GM12878 (cell line): ENCODE measurements around the gene KRTAP9-4. TPM values are rescaled to one million over a fixed set of nuclear protein-coding genes. Genes with fewer than 3 reads are reported as not detected.

ENCODE experiments used
- ATAC-seq: fragments of 200-7000 bp; cut with Tn5 transposase; 3 replicates; pipeline ENCODE4 v1.9.1; 2020; ENCODE audit warnings: mild to moderate bottlenecking, moderate library complexity
- BruUV-seq: library from RNA; stranded (reverse); fragments of 400-500 nt; replicated peaks from 2 replicates; lab custom pipeline; 2021; lab: Mats Ljungman, UMichigan
- CTCF ChIA-PET: fragments of 300-600 bp; sonication (Branson Sonifier 250); formaldehyde crosslinking; extraction: SDS; loops from one replicate; lab custom pipeline; 2021; ENCODE audit warnings: inconsistent platforms; lab: Yijun Ruan, JAX
- POLR2A ChIA-PET: fragments of 350-600 bp; formaldehyde crosslinking; extraction: SDS; loops from one replicate; lab custom pipeline; 2021; ENCODE audit warnings: inconsistent platforms; lab: Charles Lee
- RAD21 ChIA-PET: fragments of 300-600 bp; sonication (Branson Sonifier 250); formaldehyde crosslinking; loops from one replicate; lab custom pipeline; 2023; ENCODE audit warnings: antibody characterized with exemption; ENCODE audit not compliant: unreplicated experiment; lab: Charles Lee
- SMC1A ChIA-PET: fragments of 300-600 bp; sonication (Branson Sonifier 250); formaldehyde crosslinking; loops from one replicate; lab custom pipeline; 2023; ENCODE audit not compliant: unreplicated experiment, uncharacterized antibody; lab: Charles Lee
- DNase-seq: peaks from one replicate; pipeline ENCODE4 v3.0.0-alpha.2; 2011; ENCODE audit warnings: low read depth, low spot score
- FAIRE-seq: peaks from 3 replicates; lab custom pipeline; 2011; peaks lifted over from hg19 to GRCh38; lab: Jason Lieb, UNC
- H2AFZ ChIP-seq: 2 replicates; pipeline ENCODE4 v1.6.0; 2011; ENCODE audit warnings: low read depth, low read length, control low read depth; ENCODE audit not compliant: control insufficient read depth
- H3K27ac ChIP-seq: 2 replicates; pipeline ENCODE4 v1.5.1; 2011; ENCODE audit warnings: control low read depth; ENCODE audit not compliant: control insufficient read depth, insufficient read depth
- H3K27me3 ChIP-seq, 2 experiments: replicated peaks in 1 of 2; 2 replicates each; pipeline versions ENCODE4 v1.6.0 to v1.6.1; 2011; ENCODE audit warnings: low read length in 1 of 2; ENCODE audit not compliant: control insufficient read depth in 2 of 2, insufficient read depth in 2 of 2
- H3K36me3 ChIP-seq, 2 experiments: 2 replicates each; pipeline ENCODE4 v1.5.1; 2011; ENCODE audit warnings: low read length in 1 of 2; ENCODE audit not compliant: control insufficient read depth in 2 of 2, insufficient read depth in 2 of 2
- H3K4me1 ChIP-seq: 2 replicates; pipeline ENCODE4 v1.6.1; 2011; ENCODE audit warnings: mild to moderate bottlenecking, low read length, moderate library complexity, mixed read lengths; ENCODE audit not compliant: control insufficient read depth, insufficient read depth
- H3K4me2 ChIP-seq: 2 replicates; pipeline ENCODE4 v1.6.0; 2011; ENCODE audit warnings: control low read depth; ENCODE audit not compliant: control insufficient read depth, insufficient read depth
- H3K4me3 ChIP-seq: fragments of 200-600 bp; sonication (generic); 2 replicates; pipeline ENCODE4 v1.5.1; 2016
- H3K79me2 ChIP-seq: 2 replicates; pipeline ENCODE4 v1.6.0; 2011; ENCODE audit warnings: low read length; ENCODE audit not compliant: control insufficient read depth, insufficient read depth
- H3K9ac ChIP-seq: 2 replicates; pipeline ENCODE4 v1.8.0; 2011; ENCODE audit warnings: low read length, control low read depth, mixed read lengths; ENCODE audit not compliant: control insufficient read depth, insufficient read depth
- H3K9me3 ChIP-seq: replicated peaks from 3 replicates; pipeline ENCODE4 v1.5.1; 2011; ENCODE audit warnings: mild to moderate bottlenecking, low read length; ENCODE audit not compliant: control insufficient read depth, insufficient read depth
- H4K20me1 ChIP-seq: 2 replicates; pipeline ENCODE4 v1.6.0; 2011; ENCODE audit not compliant: control insufficient read depth, insufficient read depth
- BCL3 ChIP-seq: IDR thresholded peaks from 2 replicates; pipeline ENCODE4 v1.6.1; 2011; ENCODE audit warnings: borderline replicate concordance, low read depth, mild to moderate bottlenecking, moderate library complexity, low read length; ENCODE audit not compliant: insufficient read depth, poor library complexity, severe bottlenecking
- BRCA1 ChIP-seq: IDR thresholded peaks from 2 replicates; pipeline ENCODE4 v1.6.1; 2011; ENCODE audit warnings: low read depth, low read length, improper control_type of control experiment
- EGR1 ChIP-seq, 2 experiments: IDR thresholded peaks; 1 replicate in 1 of 2; 2 replicates in 1 of 2; pipeline ENCODE4 v1.6.1; 2011 to 2012; ENCODE audit warnings: low read depth in 2 of 2, low read length in 2 of 2, borderline replicate concordance in 1 of 2, mild to moderate bottlenecking in 1 of 2, moderate library complexity in 1 of 2
- FOXK2 ChIP-seq: fragments of 450-650 bp; IDR thresholded peaks from 2 replicates; pipeline ENCODE4 v1.6.1; 2017; ENCODE audit warnings: mild to moderate bottlenecking, moderate library complexity
- GABPA ChIP-seq: IDR thresholded peaks from 2 replicates; pipeline ENCODE4 v1.6.1; 2014; ENCODE audit warnings: antibody characterized with exemption, low read depth, mild to moderate bottlenecking, inconsistent platforms
- HDAC2 ChIP-seq: fragments of 200-600 bp; sonication (generic); IDR thresholded peaks from 2 replicates; pipeline ENCODE4 v1.6.1; 2017
- HDGF ChIP-seq: fragments of 450-650 bp; IDR thresholded peaks from 2 replicates; pipeline ENCODE4 v1.6.1; 2016; ENCODE audit warnings: antibody characterized with exemption
- MXI1 ChIP-seq: fragments of 150-350 bp; IDR thresholded peaks from 2 replicates; pipeline ENCODE4 v1.6.1; 2011; ENCODE audit warnings: low read depth, mild to moderate bottlenecking, inconsistent platforms, low read length, improper control_type of control experiment
- NKRF ChIP-seq: fragments of 450-650 bp; conservative IDR thresholded peaks from 2 replicates; pipeline ENCODE4 v1.6.1; 2017; ENCODE audit warnings: mild to moderate bottlenecking, moderate library complexity
- RAD51 ChIP-seq: fragments of 450-650 bp; IDR thresholded peaks from 2 replicates; pipeline ENCODE4 v1.6.1; 2016; ENCODE audit warnings: moderate library complexity, mild to moderate bottlenecking, inconsistent platforms
- RELA ChIP-seq: fragments of 450-650 bp; IDR thresholded peaks from 2 replicates; pipeline ENCODE4 v1.8.0; 2014; ENCODE audit warnings: borderline replicate concordance; ENCODE audit not compliant: partially characterized antibody
- SKIL ChIP-seq: fragments of 450-650 bp; IDR thresholded peaks from 2 replicates; pipeline ENCODE4 v1.6.1; 2017; ENCODE audit warnings: mild to moderate bottlenecking, low read depth, inconsistent platforms; ENCODE audit not compliant: poor library complexity, severe bottlenecking
- WGBS: methylation state at CpG from one replicate; pipeline ENCODE4 v1.1.6; 2016; ENCODE audit warnings: low lambda C conversion rate; ENCODE audit not compliant: insufficient replicate concordance, insufficient coverage; ENCODE audit errors: missing lambda C conversion rate; 5-methylcytosine and 5-hydroxymethylcytosine counted together
- in situ Hi-C: fragments of 300-500 bp; cut with MboI; formaldehyde crosslinking; loops from 9 replicates; pipeline ENCODE4 v1.14.3; 2018; ENCODE audit warnings: mixed read lengths
- intact Hi-C: fragments of 100-400 bp; cut with micrococcal nuclease; formaldehyde crosslinking; loops from one replicate; pipeline ENCODE4 v1.14.2; 2022; ENCODE audit not compliant: unreplicated experiment
- polyA plus RNA-seq, 11 experiments: library from polyadenylated mRNA; depleted of rRNA in 4 of 11; unstranded in 6 of 11; stranded (reverse) in 5 of 11; fragments of >200 nt; fragmentation: Nextera tagmentation in 4 of 11; fragmentation: Illumina TruSeq in 1 of 11; extraction: Ambion mirVana in 4 of 11; extraction: Trizol in 1 of 11; gene quantifications; 1 replicate in 1 of 11; 2 replicates in 10 of 11; pipeline versions ENCODE4 v1.2.1 to v1.2.3, GENCODE V29; 2011 to 2016; ENCODE audit warnings: inconsistent platforms in 2 of 11, missing spikeins in 2 of 11, low read depth in 1 of 11
- total RNA-seq, 4 experiments: library from RNA; depleted of rRNA in 3 of 4; stranded (reverse); fragments of >200 nt in 3 of 4; fragmentation: Illumina TruSeq in 1 of 4; extraction: Trizol in 1 of 4; gene quantifications; 2 replicates each; pipeline versions ENCODE4 v1.2.1 to v1.2.3, GENCODE V29; 2013 to 2021

The KRTAP9-4 gene
- total and polyA plus RNA-seq, 10 of the 15 experiments (the other 5 are each of a cell fraction or from before 2014, with no cell fraction given) = not detected

- TF ChIP-seq EGR1 (IDR thresholded peaks at IDR 0.05; ENCODE audit: borderline replicate concordance in 1 of 2, low read depth in 2 of 2, low read length in 2 of 2) (no peak), GABPA (no peak), FOXK2 (no peak), MXI1 (no peak), RAD51 (no peak), BCL3 (no peak), SKIL (no peak), RELA (no peak), HDAC2 (no peak), HDGF (no peak), BRCA1 (no peak), NKRF (no peak)
- no peaks in the 10 kb centered on the region for H3K79me2 ChIP-seq
- ChIA-PET SMC1A (no interaction called here), CTCF (no interaction called here), RAD21 (no interaction called here), POLR2A (no interaction called here)
- no peak for DNase-seq
- intact Hi-C loops = no loop called here
- no peaks in the 10 kb centered on the region for H4K20me1 ChIP-seq
- WGBS = 2% methylated on average over 2 of the region's 2 CpGs
- H3K4me3 ChIP-seq = no peak overlapping the region
- FAIRE-seq = no peak
- H3K9me3 ChIP-seq = no peaks in the 10 kb centered on the region
- no peak overlapping the region for H2AFZ ChIP-seq
- in situ Hi-C loops = no loop called here
- ATAC-seq = no peak
- H3K9ac ChIP-seq = no peak overlapping the region
- no peak overlapping the region for H3K27ac ChIP-seq
- no TSS peak for BruUV-seq
- H3K27me3 ChIP-seq = peaks cover 0 to 3% of the 10 kb centered on the region in 2 experiments; a peak in 1 of 4 replicates
- H3K4me2 ChIP-seq = no peak overlapping the region
- no peaks in the 10 kb centered on the region for H3K36me3 ChIP-seq
- H3K4me1 ChIP-seq = no peaks in the 10 kb centered on the region
Measured at GRCh38 chr17:41223821-41224220, 25.7 kb upstream of the KRTAP9-4 start.
